ENCODE data around the gene R3HDM4.
"Not testable (repeated sequence)": the region's sequence is repeated elsewhere in the genome, so short reads cannot be mapped to it uniquely, and the experiment has no call there.

Gene R3HDM4

GRCh38 chr19:913080-913748 lies at the start of gene R3HDM4:
R3HDM4 (minus strand) TSS chr19:913219; CDS start chr19:913157, 62 bp downstream.
- peak; percentile 90 for DNase-seq

GRCh38 chr19:961866-962620 lies 49.0 kb upstream of the R3HDM4 start:
- no peak for DNase-seq

DNA sequence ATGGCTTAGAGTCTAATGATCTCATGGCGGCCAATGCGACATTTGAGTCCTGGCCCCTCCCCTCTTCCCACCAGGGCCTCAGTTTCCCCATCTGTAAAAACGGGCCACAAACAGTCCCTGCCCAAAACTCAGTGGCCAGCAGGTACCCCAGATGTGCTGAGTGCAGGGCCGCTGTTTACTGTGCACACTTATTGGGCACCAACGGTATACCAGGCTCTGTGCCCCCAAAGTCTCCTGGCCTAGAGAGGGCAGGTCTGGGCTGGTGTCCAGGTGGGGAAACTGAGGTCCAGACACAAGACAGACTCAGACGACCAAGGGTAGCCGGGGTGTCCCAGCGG lies 47.6 kb upstream of the R3HDM4 start:
- no peak for DNase-seq

DNA sequence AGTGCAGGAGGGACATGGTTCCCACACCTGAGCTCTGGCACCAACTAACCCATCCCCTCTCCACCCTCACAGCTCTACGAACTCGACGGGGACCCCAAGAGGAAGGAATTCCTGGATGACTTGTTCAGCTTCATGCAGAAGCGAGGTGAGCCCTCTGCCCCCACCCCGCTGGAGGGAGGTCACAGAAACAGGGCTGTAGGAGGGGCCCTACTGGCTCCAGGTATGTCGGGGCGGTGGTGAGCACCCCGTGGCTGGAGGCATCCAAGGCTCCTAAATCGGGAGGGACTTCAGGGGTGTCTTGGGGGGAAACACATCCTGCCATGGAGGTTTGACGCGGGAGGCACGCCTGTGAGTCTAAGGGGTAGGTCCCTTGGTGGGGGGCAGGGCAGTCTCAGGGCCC lies 47.0 kb upstream of the R3HDM4 start:
- no peak for DNase-seq

DNA sequence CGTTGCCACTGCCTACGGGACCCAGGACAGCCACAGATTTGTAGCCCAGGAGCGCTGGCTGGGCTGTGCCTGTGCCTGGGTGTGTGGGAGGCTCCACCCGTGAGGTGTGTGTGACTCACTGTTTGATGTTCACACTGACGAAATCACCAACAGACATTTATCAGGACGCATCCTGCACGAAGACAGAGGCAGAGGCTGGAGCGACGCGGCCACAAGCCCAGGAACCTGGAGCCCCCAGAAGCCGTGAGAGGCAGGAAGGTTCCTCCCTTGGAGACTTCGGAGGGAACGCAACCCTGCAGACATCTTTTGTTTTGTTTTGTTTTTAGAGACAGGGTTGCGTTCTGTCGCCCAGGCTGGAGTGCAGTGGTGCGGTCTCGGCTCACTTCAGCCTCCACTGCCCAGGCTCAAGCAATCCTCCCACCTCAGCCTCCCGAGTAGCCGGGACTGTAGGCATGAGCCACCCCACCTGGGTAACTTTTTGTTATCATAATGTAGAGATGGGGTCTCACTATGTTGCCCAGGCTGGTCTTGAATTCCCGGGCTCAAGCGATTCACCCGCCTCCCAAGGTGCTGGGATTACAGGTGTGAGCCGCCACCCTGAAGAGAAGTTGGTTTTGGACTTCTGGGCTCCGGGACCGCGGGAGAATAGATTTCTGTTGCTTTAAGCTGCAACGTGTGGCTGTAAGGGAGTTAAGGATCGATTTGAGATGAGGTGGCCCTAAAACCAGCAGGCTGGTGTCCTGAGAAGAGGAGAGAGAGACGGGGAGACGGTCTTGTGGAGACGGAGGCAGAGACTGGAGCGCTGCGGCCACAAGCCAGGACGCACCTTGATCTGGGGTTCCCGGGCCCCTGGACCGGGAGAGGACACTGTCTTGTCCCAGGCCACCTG lies 46.2 kb upstream of the R3HDM4 start:
- no peak for DNase-seq

DNA sequence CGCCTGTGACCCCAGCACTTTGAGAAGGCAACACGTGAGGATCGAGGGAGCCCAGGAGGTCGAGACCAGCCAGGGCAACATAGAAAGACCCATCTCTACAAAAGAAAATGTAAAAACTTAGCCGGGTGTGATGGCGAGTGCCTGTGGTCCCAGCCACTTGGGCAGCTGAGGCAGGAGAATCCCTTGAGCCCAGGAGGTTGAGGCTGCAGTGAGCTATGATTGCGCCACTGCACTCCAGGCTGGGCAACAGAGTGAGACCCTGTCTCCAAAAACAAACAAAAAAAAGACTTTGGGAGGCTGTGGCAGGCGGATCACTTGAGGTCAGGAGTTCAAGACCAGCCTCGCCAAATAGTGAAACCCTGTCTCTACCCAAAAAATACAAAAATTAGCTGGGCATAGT lies 44.6 kb upstream of the R3HDM4 start:
- not testable (repeated sequence) for DNase-seq

DNA sequence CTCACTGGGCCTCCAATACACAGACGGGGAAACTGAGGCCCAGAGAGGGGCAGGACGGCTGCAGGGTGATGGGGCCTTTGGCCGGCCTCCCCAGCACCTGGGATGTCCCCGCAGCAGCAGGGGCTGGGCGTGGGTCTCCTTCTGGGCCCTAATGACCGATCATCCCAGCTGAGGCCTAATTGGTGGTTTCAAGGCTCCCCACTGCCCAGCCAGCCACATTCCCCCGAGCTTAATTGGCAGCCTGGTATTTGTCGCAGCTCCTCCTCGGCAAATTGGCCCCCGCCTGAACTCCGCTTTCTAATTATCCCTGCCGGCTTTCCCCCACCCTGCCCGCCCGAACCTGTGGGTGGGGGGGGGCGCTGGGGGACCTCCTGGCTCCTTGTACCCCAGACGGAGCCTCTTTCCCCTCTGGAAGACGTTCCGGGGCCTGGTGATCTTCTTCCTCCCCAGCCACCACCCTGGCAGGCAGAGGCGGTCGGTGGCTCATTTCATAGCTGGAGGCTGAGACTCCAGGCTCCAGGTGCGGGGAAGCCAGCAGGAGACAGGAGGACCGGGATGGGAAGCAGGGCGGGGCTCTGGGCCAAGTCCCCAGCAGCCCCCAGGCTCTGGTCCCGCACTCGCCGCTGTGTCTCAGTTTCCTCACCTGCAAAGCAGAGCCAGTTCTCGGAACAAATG lies 43.9 kb upstream of the R3HDM4 start:
- no peak for DNase-seq

DNA sequence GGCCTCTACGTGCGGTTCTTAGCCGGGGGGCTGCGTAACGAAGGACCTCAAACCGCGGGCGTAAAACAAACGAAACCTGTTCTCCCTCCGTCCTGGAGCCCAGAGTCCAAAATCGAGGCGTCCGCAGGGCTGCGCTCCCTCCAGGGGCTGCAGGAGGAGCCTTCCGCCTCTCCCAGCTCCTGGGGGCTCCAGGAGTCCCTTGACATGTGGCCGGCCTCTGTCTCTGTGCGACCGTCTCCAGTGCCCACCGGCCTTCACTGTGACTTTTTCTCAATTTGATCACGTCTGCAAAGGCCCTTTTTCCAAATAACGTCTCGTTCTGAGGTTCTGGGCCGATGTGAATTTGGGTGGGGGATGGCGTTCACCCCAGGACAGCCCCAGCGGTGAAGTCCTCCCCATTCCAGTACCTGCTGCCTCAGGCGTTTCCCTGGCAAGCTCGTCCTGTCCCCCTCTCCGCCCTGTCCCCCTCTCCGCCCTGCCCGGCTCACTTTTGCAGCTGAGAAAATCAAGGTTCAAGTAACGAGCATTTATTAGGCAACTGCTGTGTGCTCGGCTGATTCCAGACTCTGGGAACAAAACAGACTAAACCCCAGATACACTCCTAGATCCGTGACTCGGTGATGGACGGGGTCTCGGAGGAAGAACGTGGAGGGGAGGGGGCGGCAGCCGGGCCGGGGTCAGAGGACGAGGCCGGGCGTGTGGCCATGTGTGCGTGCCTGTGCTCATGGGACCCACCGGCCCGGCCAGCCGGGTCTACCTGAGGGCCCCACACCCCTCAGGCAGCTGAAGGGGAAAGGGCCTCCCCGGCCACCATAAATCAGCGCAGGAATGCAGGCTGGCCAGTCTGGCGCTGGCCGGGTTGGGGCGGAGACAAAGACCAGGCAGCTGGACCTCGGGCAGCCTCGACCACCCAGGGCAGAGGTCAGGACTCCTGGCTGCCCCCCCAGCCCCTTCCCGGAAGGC lies 43.1 kb upstream of the R3HDM4 start:
- no peak for DNase-seq

DNA sequence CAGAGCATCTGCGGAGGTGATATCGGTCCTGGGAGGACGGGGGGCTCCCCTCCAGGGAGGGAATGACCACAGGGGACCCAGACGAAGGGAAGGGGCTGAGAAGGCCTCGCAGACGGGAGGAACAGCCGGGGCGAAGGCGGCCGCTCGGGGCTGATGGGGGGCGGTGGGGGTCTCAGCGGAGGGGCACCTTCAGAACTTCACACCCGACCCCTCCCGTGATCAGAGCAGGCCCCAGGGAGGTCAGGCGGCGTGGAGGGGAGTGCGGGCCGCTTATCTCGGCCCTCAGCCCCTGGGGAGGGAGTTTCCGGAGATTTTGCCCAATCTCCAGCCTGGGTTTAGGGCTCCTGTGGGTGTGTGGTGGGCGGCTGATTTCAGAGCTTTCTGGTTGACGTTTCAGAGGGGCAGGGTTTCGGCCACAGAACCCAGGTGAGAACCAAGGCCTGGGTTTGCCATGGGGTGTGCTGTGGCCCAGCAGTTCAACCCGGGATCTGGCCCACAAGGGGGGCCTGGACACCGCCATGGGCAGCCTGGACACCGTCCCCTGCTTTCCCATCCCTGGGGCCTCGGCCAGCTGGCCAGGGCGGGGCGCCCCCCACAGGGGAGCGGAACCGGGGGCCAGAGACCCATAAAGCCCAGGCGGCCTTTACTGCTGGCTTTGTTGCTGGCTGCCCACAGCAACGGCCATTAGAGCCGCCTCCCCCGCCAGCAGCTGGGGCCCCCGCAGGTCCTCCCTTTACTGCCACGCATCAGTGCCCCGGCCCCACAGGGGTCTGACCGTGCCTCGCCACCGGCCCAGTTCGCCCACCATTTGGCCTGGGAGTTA lies 41.9 kb upstream of the R3HDM4 start:
- no peak for DNase-seq

DNA sequence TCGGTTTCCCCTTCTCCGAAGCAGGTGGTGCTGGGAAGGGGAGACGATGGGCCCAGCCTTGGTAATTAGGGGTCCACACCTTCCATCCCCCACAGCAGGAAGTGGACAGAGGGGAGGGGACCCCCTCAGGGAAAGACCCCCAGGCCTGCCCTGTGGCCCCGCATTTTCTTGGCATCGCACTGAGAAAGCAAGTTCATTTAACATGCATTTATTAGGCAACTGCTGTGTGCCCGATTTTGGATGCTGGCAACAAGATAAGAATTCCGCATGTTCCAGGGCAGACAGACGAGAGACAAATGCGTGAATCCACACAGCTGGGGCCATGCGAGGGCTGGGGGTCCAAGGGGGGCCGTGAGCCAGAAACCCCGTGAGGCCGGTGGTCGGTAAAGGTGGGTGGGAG lies 41.3 kb upstream of the R3HDM4 start:
- no peak for DNase-seq

DNA sequence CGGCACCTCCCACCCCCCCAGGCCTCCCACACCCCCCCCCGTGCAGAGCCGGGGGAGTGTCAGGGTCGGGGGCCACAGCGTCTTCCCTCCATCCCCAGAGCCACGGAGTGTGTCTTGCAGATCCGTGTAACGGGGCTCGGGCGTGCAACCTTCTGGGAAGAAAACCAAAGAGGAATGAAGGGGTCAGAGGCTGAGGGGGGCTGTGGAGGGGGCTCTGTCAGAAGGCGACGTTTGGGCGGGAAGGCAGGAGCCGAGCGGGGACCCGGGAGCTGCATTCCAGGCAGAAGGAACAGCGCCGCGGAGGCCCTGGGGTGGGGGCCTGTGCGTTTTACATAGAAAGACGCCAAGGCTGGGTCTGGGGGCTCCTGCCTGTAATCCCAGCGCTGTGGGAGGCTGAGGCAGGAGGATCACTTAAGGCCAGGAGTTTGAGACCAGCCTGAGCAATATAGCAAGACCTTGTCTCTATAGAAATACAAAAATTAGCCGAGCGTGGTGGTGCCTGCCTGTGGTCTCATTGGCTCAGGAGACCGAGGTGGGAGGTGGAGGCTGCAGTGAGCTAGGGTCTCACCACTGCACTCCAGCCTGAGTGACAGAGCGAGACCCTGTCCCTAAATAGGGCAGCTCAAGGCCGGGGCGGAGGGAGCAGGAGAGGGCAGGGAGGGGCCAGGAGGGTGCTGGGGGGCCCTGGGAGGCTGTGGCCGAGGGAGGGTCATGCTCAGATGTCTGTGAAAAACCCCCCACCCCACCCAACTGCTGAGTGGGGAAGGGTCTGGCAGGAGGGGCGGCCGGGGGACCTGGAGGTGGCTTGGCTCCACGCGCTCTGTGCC lies 40.6 kb upstream of the R3HDM4 start:
- DNase-seq = no peak

DNA sequence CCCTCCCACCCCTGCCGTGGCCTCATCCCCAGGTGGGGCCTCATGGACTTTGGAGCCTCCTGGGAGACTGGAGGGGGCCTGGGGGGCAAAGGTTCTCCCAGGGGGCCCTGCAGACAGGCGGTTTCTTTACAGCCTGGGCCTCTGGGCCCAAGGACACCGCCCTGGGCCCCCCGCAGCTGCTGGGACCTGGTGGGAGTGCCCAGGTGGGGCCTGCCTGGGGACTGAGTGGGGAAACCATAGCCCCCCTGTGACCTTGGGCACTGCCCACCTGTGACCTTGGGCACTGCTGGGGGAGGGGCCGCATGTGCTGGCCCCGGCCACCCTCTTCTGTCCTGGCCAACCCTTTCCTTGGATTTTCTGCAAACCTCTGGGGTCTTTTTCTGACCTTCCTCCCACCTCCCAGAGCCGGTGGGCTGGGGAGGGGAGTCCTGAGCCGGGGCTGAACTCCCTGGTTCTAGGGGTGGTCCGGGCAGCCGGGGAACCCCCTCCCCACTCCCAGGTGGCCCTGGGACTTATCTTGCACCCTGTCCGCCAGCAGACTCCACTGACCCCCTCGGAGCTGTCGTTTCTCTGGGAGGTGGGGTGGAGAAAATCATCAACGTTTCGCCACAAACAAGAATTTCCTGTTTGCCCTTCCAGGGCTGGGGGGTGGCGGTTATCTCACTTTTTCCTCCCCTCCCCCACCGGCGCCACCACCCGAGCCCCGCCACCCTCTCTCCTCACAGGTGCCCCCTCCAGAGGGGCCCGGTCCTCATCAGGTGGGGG lies 39.8 kb upstream of the R3HDM4 start:
- peak; percentile 30 for DNase-seq

GRCh38 chr19:952049-952679 lies 39.1 kb upstream of the R3HDM4 start:
- no peak for DNase-seq

- DNase-seq = no peak
Measured at GRCh38 chr19:950352-951066, 37.5 kb upstream of the R3HDM4 start.

DNA sequence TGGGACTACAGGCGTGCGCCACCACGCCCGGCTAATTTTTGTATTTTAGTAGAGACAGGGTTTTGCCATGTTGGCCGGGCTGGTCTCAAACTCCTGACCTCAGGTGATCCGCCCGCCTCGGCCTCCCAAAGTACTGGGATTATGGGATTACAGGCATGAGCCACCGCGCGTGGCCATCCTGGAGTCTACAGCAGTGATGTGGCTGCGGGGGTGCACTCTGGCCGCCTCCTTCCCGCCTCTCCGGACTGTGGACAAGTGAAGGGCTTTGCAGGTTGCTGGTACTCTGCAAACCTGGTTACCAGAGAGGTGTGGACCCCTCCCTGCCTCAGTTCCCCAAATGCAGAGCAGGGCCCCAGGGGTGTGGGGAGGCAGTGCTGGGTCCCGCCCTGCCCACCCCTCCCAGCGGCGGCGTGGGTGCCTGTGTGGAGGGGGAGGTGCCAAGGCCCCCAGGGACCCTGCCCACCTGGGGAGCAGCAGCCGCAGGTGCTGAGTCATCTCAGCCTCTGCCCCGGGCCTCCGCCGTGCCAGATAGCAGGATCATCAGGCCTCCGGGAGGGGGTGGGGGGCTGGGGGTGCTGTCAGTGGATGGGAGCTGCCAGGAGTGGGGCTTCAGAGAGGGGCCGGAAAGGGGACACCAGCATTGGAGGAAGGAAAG lies 36.0 kb upstream of the R3HDM4 start:
- no peak for DNase-seq

DNA sequence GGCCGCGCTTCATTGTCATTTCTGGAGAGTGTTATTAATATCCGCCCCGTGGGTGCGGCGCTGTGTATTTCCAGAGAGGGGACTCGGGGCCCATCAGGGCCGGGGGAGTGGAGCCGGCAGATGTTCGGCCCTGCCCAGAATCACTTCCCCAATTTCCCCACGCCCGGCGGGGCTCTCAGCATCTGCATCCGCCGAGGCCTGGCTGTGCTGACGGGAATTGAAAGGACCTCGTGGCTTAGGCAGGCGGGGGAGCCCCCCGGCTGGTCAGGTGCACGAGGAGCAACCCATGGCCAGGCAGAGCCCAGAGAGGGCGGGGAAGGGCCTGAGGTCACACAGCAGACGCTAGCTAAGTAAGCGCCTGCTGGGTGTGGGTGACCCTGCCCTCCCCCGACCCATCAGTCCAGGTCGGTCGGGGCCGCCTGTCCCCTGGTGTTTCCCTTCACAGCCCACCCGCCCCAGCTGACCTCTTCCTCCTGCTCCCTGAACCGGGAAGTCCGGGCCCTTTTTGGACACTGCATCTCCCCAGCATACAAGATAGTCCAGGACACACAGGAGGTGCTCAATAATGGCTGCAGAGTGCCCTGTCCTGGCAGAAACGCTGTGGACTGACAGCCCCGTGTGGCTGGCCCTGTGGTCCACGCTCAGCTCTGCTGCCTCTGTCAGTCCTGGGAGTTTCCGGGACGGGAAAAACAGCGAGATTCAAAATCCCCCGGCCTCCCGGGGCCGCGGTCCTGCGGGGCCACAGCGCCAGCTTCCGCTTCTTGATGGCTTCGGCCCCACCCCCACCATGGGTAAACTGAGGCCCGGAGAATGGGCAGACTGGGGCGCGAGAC lies 34.9 kb upstream of the R3HDM4 start:
- DNase-seq = peak; percentile 35
